G401.6 (cell line): ENCODE results near the gene HK1.

ENCODE experiments used
- FAIRE-seq: peaks from 2 replicates; lab custom pipeline; 2012; peaks lifted over from hg19 to GRCh38; lab: Jason Lieb, UNC

The HK1 gene

GRCh38 chr10:69349542-69349888, 71.2 kb downstream of the HK1 start:
- FAIRE-seq: no peak

- FAIRE-seq: no peak
Observed at GRCh38 chr10:69351589-69351988, 73.3 kb downstream of the HK1 start.

DNA sequence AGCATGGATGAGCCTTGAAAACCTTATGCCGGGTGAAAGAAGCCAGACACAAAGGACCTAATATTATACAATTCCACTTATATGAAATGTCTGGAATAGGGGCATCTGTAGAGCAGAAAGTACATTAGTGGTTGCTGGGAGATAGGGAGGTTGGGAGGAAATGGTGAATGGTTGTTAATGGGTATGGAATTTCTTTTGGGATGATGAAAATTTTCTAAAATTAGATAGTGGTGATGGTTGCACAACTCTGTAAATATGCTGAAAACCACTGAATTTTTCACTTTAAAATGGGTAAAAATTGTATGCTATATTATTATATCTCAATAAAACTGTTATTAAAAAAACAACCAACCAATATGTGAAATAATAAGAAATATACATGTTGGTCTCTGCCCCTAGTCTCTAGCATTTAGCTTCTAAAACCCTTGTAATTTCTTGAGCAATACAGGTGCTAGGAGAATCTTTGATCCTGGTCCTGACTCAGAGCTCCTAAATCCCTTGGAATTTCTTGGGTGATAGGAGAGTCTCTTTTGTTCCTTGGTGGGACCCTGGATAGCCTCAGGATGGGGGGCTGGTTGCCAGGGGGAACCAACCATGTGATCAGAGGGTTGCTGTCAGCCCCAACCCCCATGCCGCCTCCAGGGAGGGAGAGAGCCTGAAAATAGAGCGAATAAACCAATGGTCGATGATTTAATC, 74.4 kb downstream of the HK1 start:
- no peak for FAIRE-seq

DNA sequence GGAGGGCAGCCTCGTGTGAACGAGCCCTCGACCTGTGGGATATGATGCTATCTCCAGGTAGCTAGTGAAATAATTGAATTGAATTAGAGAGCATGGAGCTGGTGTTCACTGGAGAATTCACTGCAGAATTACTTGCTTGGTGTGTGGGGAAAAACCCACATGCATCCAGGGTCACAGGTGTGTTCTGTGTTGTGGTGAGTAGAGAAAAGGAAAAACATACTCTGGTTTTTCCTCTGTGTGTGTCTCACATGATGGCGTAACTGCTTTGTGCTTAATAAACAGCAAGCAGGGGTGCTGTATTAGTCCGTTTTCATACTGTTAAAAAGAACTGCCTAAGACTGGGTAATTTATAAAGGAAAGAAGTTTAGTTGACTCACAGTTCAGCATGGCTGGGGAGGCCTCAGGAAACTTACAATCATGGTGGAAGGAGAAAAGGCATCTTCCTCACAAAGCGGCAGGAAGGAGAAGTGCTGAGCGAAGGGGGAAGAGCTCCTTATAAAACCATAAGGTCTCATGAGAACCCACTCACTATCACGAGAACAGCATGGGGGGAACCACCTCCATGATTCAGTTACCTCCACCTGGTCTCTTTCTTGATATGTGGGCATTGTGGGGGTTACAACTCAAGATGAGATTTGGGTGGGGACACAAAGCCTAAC, 75.8 kb downstream of the HK1 start:
- FAIRE-seq: no peak

- no peak for FAIRE-seq
Observed at GRCh38 chr10:69356187-69356586, 77.9 kb downstream of the HK1 start.

DNA sequence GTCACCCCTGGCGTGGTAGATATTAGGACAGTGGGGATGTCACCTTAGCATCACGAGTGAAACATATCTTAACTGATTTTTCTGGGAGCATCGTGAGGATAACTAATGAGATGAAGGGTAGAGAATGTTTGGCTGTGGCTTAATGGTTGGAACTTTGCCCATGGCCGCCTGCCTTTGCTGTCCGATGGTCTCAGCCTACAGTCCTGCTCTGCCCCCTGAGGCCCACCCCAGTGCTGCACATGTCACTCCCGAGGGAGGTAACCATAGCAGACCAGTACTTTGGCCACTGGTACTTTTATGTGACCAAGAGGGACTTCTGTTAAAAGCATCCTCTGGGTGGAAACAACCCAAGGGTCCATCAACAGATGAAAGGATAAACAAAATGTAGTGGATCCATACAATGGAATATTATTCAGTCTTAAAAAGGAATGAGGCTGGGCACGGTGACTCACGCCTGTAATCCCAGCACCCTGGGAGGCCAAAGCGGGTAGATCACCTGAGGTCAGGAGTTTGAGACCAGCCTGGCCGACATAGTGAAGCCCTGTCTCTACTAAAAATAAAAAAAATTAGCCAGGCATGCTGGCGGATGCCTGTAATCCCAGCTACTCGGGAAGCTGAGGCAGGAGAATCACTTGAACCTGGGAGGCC, 80.0 kb downstream of the HK1 start:
- FAIRE-seq: no peak

DNA sequence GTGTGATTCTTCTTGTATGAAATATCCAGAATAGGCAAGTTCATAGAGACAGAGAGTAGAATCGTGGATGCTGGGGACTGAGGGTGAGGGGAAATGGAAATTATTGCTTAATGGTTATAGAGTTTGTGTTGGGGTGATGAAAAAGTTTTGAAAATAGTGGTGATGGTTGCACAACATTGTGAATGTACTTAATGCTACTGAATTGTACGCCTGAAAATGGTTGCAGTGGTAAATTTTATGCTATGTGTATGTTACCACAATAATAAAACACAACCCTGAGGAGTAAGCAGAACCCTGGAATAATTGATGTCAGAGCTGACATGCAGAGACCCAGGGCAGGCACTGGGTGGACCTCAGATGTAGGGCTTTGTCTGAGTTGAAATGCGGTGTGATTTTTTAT, 80.9 kb downstream of the HK1 start:
- FAIRE-seq: no peak

DNA sequence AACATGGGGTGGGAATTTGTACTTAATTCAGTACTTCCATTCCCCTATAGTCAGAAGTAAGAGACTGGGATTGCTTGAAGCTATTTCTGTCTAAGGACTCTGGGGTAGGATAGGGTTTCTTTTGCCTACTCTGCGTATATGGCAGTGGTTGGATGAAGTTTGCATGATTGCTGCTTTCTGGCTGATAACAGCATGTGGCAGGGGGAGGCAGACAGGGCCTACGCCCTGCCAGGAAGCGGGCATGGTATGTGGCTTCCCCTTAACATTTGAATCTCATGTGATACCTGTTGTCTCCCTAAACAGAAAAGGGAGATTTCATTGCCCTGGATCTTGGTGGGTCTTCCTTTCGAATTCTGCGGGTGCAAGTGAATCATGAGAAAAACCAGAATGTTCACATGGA, 81.3 kb downstream of the HK1 start:
- FAIRE-seq: no peak

DNA sequence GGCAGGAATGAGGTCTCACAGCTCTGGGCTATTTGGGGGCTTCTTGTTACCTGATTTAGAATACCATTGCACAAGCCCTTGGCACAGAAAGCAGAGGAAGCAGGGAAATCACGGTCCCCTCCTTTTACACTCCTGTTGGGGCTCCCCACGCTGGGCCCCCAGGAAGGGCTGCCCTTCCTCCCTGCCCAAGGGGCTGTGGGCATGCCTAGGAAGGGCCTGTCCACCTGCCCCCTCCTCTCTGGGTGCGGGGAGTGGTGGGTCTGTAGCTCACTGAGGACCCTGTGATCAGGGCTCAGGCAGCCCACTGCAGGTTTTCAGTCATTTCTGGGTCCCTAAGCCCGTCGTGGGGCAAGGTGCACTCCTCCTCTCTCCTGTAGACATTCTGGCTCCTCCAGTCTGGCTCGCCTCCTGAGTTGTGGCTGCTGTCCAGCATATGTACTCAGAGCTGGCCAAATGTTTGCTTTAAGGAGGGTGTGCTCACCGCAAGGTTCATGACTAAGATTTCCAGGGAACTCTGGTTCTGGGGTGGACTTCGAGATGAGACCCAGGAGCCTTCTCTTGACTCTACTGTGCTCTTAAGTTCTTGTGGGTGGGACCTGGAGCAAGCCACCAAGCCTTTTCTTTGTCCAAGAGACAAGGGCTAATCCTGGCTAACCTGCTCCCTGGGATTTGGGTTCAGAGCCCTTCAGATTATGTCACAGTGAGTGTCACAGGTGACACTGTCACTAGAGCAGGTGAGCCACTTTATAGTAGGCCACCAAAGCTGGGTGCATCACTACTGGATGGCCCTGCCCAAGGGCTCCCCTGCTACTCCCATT, 82.4 kb downstream of the HK1 start:
- no peak for FAIRE-seq

GRCh38 chr10:69361303-69361614, 83.0 kb downstream of the HK1 start:
- no peak for FAIRE-seq

- no peak for FAIRE-seq
Observed at GRCh38 chr10:69362471-69362954, 84.2 kb downstream of the HK1 start.

- no peak for FAIRE-seq
Observed at GRCh38 chr10:69363666-69364065, 85.4 kb downstream of the HK1 start.

DNA sequence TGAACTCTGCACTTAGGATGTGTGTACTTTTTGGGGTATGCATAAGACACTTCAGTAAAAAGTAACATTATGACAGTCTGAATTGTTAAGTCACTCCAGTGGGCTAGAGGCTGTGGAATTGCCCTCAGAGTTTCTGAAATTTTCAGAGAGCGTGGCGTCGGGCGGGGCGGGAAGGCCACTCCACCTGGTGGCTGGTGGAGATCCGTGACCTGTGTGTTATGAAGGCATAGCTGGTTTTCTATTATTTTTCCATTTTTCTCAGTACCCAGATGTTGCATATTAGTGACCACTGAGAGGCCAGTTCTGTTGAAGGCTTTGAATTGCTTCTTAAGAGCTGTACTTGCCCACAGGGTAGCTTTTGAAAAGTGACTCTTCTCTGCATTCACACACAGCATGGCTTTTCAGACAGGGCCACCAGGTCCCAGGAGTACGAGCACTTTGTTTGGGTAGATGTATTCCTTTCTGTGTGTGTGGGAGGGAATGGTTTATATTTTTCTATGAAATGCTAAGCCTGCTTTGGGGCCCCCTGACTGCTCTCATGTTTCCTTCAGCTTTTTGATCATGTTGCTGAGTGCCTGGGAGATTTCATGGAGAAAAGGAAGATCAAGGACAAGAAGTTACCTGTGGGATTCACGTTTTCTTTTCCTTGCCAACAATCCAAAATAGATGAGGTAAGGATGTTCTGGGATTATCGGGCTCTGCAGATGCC, 86.1 kb downstream of the HK1 start:
- FAIRE-seq: no peak

GRCh38 chr10:69366738-69367137, 88.4 kb downstream of the HK1 start:
- FAIRE-seq: no peak

GRCh38 chr10:69367469-69367868, 89.2 kb downstream of the HK1 start:
- no peak for FAIRE-seq

DNA sequence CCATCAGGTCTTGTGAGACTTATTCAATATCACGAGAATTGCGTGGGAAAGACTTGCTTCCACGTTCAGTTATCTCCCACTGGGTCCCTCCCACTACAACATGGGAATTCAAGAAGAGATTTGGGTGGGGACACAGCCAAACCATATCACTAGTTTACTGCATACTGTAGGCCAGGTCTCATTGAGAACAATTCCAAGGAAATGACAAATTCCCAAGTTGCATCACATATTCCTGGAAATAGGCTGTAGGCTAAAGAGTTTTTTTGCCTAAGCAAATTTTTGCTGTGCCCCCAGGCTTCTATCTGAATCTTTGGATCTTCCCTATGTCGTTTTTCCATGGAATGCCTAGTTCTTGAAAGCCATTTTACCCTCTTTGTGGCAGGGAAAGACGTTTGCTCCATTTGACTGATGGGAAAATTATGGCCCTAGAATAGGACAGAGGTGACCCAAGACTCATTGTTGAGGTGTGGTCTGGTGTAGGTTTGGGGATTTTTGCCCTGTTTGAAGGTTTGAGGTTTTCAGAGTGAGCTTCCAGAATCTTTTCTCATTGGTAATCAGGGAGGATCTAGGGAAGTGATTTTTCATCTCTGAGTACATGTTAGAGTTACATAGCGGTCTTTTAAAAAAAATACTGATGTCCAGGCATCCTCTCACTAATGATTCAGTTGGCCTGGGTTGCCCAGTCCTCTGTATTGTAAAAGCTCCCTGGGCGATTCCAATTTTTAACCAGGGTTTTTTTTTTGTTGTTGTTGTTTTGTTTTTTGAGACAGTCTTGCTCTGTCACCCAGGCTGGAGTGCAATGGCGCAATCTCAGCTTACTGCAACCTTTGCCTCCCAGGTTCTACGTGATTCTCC, 94.1 kb downstream of the HK1 start:
- no peak for FAIRE-seq

DNA sequence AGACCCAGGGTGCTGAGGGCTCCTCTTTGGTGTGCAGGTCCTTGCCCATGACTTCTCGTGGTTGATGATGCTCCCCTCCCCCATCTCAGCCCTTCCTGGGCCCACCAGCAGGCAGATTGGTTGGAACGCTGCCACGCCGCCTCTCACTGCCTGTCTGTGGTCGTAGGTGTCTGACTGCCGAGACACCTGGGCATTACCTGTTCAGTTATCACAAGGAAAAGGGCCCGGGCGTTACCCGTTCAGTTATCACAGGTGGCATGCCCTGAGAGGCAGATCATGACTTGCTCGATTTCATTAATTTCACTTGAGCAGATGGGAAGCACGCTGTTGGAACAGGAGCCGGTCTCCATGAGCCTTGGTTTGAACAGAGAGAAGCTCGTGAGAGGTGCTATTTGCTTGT, 95.9 kb downstream of the HK1 start:
- no peak for FAIRE-seq

DNA sequence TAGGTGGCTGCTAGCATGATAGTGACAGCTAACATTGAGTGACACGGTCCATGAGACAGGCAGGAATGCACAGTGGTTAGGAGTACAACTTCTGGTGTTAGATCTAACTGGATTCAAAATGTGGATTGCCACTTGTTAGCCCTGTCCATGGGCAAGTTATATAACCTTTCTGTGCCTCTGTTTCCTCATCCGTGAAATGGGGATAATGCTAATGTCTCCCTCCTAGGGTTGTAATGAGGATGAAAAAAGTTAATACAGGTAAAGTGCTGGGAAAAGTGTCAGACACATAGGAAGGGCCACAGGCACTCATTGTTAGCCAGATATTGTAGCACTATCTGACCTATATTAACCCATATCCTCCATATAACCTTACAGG, 96.6 kb downstream of the HK1 start:
- FAIRE-seq: no peak

DNA sequence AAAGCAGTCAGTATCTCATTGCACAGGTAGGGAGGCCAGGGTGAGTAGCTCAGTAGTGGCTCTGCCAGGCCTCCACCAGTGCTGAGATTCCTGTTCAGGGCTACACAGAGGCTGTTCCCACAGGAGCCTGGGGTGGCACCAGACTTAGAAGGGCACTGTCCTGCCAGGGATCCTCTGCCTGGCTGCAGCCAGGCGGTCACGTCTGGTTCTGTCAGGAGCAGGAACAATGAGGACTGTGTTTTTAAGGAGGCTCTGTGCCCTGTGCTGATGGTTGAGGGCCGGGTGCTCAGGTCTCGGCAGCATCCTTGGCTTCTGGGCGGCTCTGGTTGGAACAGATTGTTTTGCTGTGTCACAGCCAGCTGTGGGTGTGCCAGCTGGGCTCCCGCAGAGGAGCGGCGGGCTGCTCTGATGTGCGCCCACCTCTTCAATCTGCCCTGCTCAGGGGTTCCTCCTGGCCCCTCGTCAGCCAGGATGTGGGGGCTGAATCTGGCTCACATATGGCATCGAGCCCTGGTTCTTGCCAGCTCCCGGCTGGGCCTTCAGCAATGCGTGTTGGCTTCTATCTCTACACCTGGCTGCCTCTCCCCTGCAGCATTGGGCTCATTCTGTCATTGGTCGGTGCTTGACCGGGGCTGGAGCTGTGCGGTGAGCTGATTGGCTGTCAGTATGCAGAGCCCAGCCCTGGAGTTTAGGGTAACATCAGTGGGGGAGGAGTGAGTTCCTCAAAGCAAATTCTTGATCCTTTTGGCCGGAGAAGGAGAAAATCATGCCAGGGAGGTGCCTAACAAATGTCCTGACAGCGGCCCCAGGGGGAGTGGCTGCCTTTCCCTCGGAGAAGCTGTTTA, 97.2 kb downstream of the HK1 start:
- FAIRE-seq: no peak

GRCh38 chr10:69376662-69377061, 98.4 kb downstream of the HK1 start:
- FAIRE-seq: no peak

DNA sequence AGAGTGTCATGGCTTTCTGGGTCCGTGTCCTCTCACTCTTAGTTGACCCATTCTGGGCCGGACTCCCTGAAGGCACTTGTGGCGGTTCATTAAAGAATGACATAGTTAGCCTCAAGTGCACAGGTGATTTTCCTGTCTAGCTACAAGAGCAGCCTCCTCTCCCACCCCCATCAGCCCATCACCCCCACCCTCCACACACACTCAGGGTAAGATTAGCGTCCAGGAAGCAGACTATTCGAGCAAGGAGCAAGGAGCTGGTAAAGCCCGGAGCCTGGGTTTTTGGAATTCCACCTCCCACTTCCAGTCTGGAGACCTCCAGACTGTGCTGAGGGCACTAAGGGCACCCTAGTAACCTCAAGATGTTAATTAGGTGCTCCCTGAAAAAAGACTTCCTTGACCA, 98.9 kb downstream of the HK1 start:
- FAIRE-seq: no peak
